SK-N-MC (cell line): ENCODE results near the gene ADTRP.

Source experiments
- EZH2 ChIP-seq: fragments of 200-600 bp; sonication (generic); IDR thresholded peaks from one replicate; pipeline ENCODE4 v1.6.1; 2017; ENCODE audit warnings: antibody characterized with exemption
- FOXP2 ChIP-seq: optimal IDR thresholded peaks from 2 replicates; pipeline ENCODE3; 2011; ENCODE audit warnings: mild to moderate bottlenecking, moderate library complexity; ENCODE audit not compliant: insufficient read depth; ENCODE audit errors: extremely low read length, control extremely low read depth
- POLR2AphosphoS5 ChIP-seq: IDR thresholded peaks from 2 replicates; pipeline ENCODE4 v1.6.1; 2012; ENCODE audit warnings: mild to moderate bottlenecking, low read depth, low read length, borderline replicate concordance

GRCh38 chr6:11718463-11718862 is 60.1 kb downstream of the ADTRP start:
- TF ChIP-seq POLR2AphosphoS5 (no peak), EZH2 (no peak), FOXP2 (no peak)
